MM.1S (cell line): ENCODE measurements around the gene DAB1.

Experiments used
- CTCF ChIP-seq: fragments of 300-600 bp; sonication (generic); IDR thresholded peaks from 2 replicates; pipeline ENCODE4 v1.5.1; 2016; ENCODE audit warnings: antibody characterized with exemption, low read length, mixed read lengths
- EZH2 ChIP-seq: fragments of 300-600 bp; sonication (generic); optimal IDR thresholded peaks from 2 replicates; pipeline ENCODE3; 2017; ENCODE audit warnings: low read depth, mild to moderate bottlenecking, antibody characterized with exemption, low read length, mixed read lengths

DNA sequence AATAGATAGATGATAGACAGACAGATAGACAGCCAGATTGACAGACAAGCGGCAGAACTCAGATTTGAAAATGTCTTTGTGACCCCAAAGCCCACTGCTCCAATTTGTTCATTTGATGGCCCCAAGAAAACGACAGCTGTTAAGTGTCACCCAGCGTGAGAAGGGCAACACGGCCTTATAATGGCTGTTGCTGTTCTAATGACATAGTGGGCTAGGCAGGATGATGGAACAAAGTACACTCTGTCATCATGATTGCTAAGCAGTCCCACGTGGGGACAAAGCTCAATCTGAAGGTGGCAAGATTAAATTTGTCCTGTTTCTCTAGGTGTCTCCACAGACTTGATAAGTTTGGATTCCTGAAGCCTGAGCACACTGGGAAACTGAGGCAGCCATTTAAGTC, 112.9 kb downstream of the DAB1 start:
- TF ChIP-seq CTCF (no peak), EZH2 (no peak)
